ENCODE data around the gene ZBTB25.
"Not testable (repeated sequence)": the region's sequence is repeated elsewhere in the genome, so short reads cannot be mapped to it uniquely, and the experiment has no call there.

ZBTB25 gene

GRCh38 chr14:64531567-64531966 lies 27.9 kb upstream of the ZBTB25 start:
- in situ Hi-C loops (cut with MboI; ENCODE audit: low pct_unique_long_range_greater_than_20kb, low sequenced_read_pairs, unreplicated experiment): no loop called here
- no peak for TF ChIP-seq CTCF (IDR thresholded peaks at IDR 0.05; ENCODE audit: extremely low read depth, insufficient read depth, missing control alignments)
- DNase-seq (ENCODE audit: low spot score): no peak

DNA sequence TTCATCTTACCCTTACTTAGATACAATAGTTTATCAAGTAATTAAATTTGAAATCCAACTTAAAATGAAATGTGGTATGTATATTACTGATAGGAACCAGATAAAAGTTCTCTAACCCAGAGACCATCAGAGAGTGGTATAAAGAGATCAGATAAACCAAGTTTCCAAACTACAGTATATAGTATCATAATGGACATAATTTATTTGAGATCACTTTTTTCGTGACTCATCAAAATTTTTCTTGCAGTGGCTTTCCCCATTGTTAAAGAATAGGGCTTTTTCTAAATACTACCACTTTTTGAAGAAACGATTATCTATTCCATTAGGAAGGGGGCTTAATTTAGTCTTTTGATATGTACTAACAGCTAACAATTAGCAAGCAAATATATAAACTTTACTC lies 21.7 kb upstream of the ZBTB25 start:
- TF ChIP-seq CTCF (IDR thresholded peaks at IDR 0.05; ENCODE audit: extremely low read depth, insufficient read depth, missing control alignments): no peak
- DNase-seq (ENCODE audit: low spot score): no peak
- in situ Hi-C loops (cut with MboI; ENCODE audit: low pct_unique_long_range_greater_than_20kb, low sequenced_read_pairs, unreplicated experiment): no loop called here

- in situ Hi-C loops (cut with MboI; ENCODE audit: low pct_unique_long_range_greater_than_20kb, low sequenced_read_pairs, unreplicated experiment): no loop called here
- no peak for DNase-seq (ENCODE audit: low spot score)
- TF ChIP-seq CTCF (IDR thresholded peaks at IDR 0.05; ENCODE audit: extremely low read depth, insufficient read depth, missing control alignments): no peak
Observed at GRCh38 chr14:64522591-64523355, 19.1 kb upstream of the ZBTB25 start.

DNA sequence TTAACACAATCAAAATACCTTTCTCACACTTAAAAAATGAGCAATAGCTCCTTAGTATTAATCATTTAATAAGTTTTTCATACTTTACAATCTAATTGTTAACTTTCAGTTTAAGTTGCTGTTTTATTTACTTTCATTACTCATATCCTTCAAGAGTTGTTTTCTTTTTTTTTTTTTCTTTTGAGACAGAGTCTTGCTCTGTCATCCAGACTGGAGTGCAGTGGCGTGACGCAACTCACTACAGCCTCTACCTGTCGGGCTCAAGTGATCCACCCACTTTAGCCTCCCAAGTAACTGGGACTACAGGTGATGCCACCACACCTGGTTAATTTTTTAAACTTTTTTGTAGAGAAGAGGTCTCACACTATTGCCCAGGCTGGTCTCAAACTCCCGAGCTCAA lies 17.1 kb upstream of the ZBTB25 start:
- in situ Hi-C loops (cut with MboI; ENCODE audit: low pct_unique_long_range_greater_than_20kb, low sequenced_read_pairs, unreplicated experiment): no loop called here
- TF ChIP-seq CTCF (IDR thresholded peaks at IDR 0.05; ENCODE audit: extremely low read depth, insufficient read depth, missing control alignments): no peak

GRCh38 chr14:64518229-64518628 lies 14.6 kb upstream of the ZBTB25 start:
- no peak for TF ChIP-seq CTCF (IDR thresholded peaks at IDR 0.05; ENCODE audit: extremely low read depth, insufficient read depth, missing control alignments)
- no peak for DNase-seq (ENCODE audit: low spot score)
- in situ Hi-C loops (cut with MboI; ENCODE audit: low pct_unique_long_range_greater_than_20kb, low sequenced_read_pairs, unreplicated experiment): no loop called here

More for the DNA sequence above, 17.1 kb upstream of the ZBTB25 start:
- no peak for DNase-seq (ENCODE audit: low spot score)

DNA sequence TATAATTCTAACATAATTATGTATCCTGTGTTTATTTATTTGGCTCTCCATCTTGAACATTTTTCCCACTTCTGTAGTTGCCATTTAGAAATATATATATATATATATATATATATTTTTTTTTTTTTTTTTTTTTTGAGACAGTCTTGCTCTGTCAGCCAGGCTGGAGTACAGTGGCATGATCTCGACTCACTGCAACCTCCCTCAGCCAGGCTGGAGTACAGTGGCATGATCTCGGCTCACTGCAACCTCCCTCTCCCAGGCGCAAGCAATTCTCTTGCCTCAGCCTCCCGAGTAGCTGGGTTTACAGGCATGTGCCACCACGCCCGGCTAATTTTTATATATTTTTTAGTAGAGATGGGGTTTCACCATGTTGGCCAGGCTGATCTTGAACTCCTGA lies 14.0 kb upstream of the ZBTB25 start:
- DNase-seq (ENCODE audit: low spot score); in situ Hi-C loops (cut with MboI; ENCODE audit: low pct_unique_long_range_greater_than_20kb, low sequenced_read_pairs, unreplicated experiment): not testable (repeated sequence)

DNA sequence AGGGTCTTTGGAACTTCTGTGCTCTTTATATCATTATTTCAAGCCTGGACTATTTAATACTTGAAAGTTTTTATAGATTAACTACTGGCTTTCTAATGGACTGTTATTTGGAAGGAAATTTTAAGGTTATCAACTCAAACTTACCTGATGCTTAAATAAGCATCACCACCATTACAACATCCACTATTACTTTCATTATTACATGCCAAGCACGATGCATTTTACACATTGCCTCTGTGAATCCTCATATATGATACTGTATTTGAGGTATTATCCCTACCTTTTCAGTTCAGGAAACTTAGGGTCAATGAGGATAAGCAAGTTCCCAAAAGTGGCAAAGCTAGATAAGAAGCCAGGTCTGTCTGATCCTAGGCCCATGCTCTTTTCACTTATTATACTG lies 13.3 kb upstream of the ZBTB25 start:
- no peak for TF ChIP-seq CTCF (IDR thresholded peaks at IDR 0.05; ENCODE audit: extremely low read depth, insufficient read depth, missing control alignments)
- DNase-seq (ENCODE audit: low spot score): no peak
- in situ Hi-C loops (cut with MboI; ENCODE audit: low pct_unique_long_range_greater_than_20kb, low sequenced_read_pairs, unreplicated experiment): no loop called here
